IPS-18a (cell line): ENCODE measurements around the gene NAV2.
A peak's percentile ranks its signal among the peaks of the same experiment; 100 is the strongest.

Source experiments
- H3K27ac ChIP-seq: one replicate; pipeline ENCODE4 v1.5.1; 2013; ENCODE audit warnings: low read length
- H3K27me3 ChIP-seq: one replicate; pipeline ENCODE4 v1.6.1; 2013; ENCODE audit warnings: mild to moderate bottlenecking, low read length; ENCODE audit not compliant: control insufficient read depth, insufficient read depth
- H3K36me3 ChIP-seq: one replicate; pipeline ENCODE4 v1.6.1; 2013; ENCODE audit warnings: low read depth, low read length; ENCODE audit not compliant: control insufficient read depth
- H3K4me1 ChIP-seq: one replicate; pipeline ENCODE4 v1.6.1; 2013; ENCODE audit warnings: low read depth, low read length; ENCODE audit not compliant: control insufficient read depth
- H3K4me3 ChIP-seq: one replicate; pipeline ENCODE4 v1.5.1; 2013; ENCODE audit warnings: low read length
- H3K9ac ChIP-seq: one replicate; pipeline ENCODE4 v1.6.1; 2013; ENCODE audit warnings: mild to moderate bottlenecking, low read length, moderate library complexity
- H3K9me3 ChIP-seq: one replicate; pipeline ENCODE4 v1.6.1; 2013; ENCODE audit warnings: low read depth, low read length; ENCODE audit not compliant: control insufficient read depth

Gene NAV2

GRCh38 chr11:19817265-19817851 is 104.7 kb downstream of the NAV2 start:
- Histone ChIP-seq H3K27me3 (no peaks in the 10 kb centered on the region), H3K4me1 (peaks cover 68% of the 10 kb centered on the region)

GRCh38 chr11:19817870-19818269 is 105.2 kb downstream of the NAV2 start:
- Histone ChIP-seq H3K27me3 (no peaks in the 10 kb centered on the region), H3K9ac (peak overlapping the region; percentile 23), H3K9me3 (no peaks in the 10 kb centered on the region), H3K36me3 (peaks cover 3% of the 10 kb centered on the region), H3K4me3 (peak overlapping the region; percentile 26), H3K4me1 (peaks cover 67% of the 10 kb centered on the region), H3K27ac (peak overlapping the region; percentile 72)

More at GRCh38 chr11:19817265-19817851, 104.7 kb downstream of the NAV2 start:
- peak overlapping the region; percentile 81 for H3K27ac ChIP-seq
- H3K9ac ChIP-seq = peak overlapping the region; percentile 23
- H3K9me3 ChIP-seq = no peaks in the 10 kb centered on the region
- H3K36me3 ChIP-seq = peaks cover 3% of the 10 kb centered on the region
- H3K4me3 ChIP-seq = peak overlapping the region; percentile 26

DNA sequence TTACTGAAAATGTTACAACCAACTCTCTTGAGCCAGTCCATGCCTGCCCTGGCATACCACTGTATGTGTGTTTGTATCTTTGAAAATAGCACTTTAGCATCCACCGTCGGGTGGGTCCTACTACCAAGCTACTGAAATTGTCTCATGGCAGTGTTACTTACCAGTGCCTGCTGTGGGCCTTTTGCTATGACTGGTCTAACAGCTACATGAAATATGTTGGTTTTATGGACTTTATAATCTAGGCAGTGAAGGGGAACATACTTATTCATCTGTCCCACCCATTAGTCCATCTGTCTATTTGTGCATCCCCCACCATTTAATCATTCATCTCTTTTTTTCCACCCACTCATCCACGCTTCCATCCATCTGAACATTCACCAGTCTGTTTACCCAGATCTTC is 106.0 kb downstream of the NAV2 start:
- H3K4me3 ChIP-seq = no peak overlapping the region
- no peak overlapping the region for H3K9ac ChIP-seq
- H3K27ac ChIP-seq = peak overlapping the region; percentile 33
- H3K4me1 ChIP-seq = peaks cover 60% of the 10 kb centered on the region
- H3K9me3 ChIP-seq = no peaks in the 10 kb centered on the region
- H3K36me3 ChIP-seq = peaks cover 3% of the 10 kb centered on the region
- H3K27me3 ChIP-seq = no peaks in the 10 kb centered on the region

- H3K27ac ChIP-seq = peak overlapping the region; percentile 33
- H3K4me3 ChIP-seq = no peak overlapping the region
- no peaks in the 10 kb centered on the region for H3K27me3 ChIP-seq
- H3K36me3 ChIP-seq = peaks cover 3% of the 10 kb centered on the region
- H3K9me3 ChIP-seq = no peaks in the 10 kb centered on the region
- H3K9ac ChIP-seq = no peak overlapping the region
- H3K4me1 ChIP-seq = peaks cover 55% of the 10 kb centered on the region
These were observed 106.5 kb downstream of the NAV2 start for GRCh38 chr11:19819148-19819547.

GRCh38 chr11:19820100-19820499 is 107.5 kb downstream of the NAV2 start:
- Histone ChIP-seq H3K27me3 (no peaks in the 10 kb centered on the region), H3K27ac (no peak overlapping the region), H3K9ac (no peak overlapping the region), H3K4me3 (no peak overlapping the region), H3K4me1 (peaks cover 47% of the 10 kb centered on the region), H3K9me3 (no peaks in the 10 kb centered on the region), H3K36me3 (peaks cover 3% of the 10 kb centered on the region)

- Histone ChIP-seq H3K27ac (no peak overlapping the region), H3K9ac (no peak overlapping the region), H3K9me3 (no peaks in the 10 kb centered on the region), H3K36me3 (peaks cover 3% of the 10 kb centered on the region), H3K27me3 (no peaks in the 10 kb centered on the region), H3K4me3 (no peak overlapping the region), H3K4me1 (peaks cover 37% of the 10 kb centered on the region)
These were observed 108.8 kb downstream of the NAV2 start for GRCh38 chr11:19821412-19821875.

DNA sequence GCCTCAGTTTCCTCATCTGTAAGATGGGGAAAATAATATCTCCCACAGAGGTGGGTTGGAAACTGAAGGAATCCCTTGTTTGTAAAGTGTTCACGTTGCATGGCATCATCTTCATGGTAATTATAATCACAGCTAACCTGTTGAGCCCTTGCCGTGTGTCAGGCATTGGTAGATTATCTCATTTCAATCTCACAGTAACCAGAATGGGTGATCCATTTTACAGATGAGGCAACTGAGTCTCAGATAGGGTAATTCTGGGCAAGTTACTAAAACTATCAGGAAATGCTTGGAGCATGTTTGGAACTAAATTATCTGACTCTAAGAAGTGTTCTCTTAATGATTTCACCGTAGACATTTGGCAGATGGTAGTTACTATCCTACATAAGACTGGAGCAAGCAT is 109.4 kb downstream of the NAV2 start:
- peaks cover 3% of the 10 kb centered on the region for H3K36me3 ChIP-seq
- no peaks in the 10 kb centered on the region for H3K27me3 ChIP-seq
- H3K9ac ChIP-seq = no peak overlapping the region
- H3K9me3 ChIP-seq = no peaks in the 10 kb centered on the region
- H3K27ac ChIP-seq = no peak overlapping the region
- no peak overlapping the region for H3K4me3 ChIP-seq
- H3K4me1 ChIP-seq = peaks cover 35% of the 10 kb centered on the region

GRCh38 chr11:19822531-19822930 is 109.9 kb downstream of the NAV2 start:
- Histone ChIP-seq H3K27me3 (no peaks in the 10 kb centered on the region), H3K36me3 (peaks cover 3% of the 10 kb centered on the region), H3K4me3 (no peak overlapping the region), H3K9me3 (no peaks in the 10 kb centered on the region), H3K4me1 (peaks cover 35% of the 10 kb centered on the region), H3K9ac (no peak overlapping the region), H3K27ac (peak overlapping the region; percentile 22)

DNA sequence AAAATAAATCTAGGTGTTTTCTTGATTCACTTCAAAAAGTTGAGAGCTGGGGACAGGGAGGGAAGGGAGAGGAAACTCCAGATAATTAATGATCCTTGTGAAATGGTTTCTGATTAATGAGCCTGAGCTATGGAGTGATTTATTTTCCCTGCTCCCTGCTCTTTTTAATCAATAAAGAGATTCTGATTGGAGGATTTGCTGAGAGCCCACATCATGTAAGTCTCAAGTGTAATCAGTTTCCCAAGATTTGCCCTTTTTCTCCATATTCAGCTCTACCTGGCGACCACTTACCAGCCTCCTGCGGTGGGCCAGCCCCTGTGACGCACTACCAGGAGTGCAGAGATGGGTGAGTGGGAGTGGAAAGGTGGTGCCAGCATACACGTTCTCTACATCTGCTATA is 114.0 kb downstream of the NAV2 start:
- Histone ChIP-seq H3K9me3 (no peaks in the 10 kb centered on the region), H3K4me3 (no peak overlapping the region), H3K9ac (no peak overlapping the region), H3K36me3 (no peaks in the 10 kb centered on the region), H3K27ac (no peak overlapping the region), H3K27me3 (no peaks in the 10 kb centered on the region), H3K4me1 (peaks cover 41% of the 10 kb centered on the region)

GRCh38 chr11:19827399-19828135 is 114.9 kb downstream of the NAV2 start:
- Histone ChIP-seq H3K4me1 (peaks cover 44% of the 10 kb centered on the region), H3K27ac (no peak overlapping the region), H3K27me3 (no peaks in the 10 kb centered on the region), H3K36me3 (no peaks in the 10 kb centered on the region), H3K4me3 (no peak overlapping the region), H3K9ac (no peak overlapping the region), H3K9me3 (no peaks in the 10 kb centered on the region)

- Histone ChIP-seq H3K27me3 (no peaks in the 10 kb centered on the region), H3K9me3 (no peaks in the 10 kb centered on the region), H3K4me3 (no peak overlapping the region), H3K36me3 (peaks cover 8% of the 10 kb centered on the region), H3K9ac (no peak overlapping the region), H3K27ac (no peak overlapping the region), H3K4me1 (peaks cover 42% of the 10 kb centered on the region)
These were observed 115.9 kb downstream of the NAV2 start for GRCh38 chr11:19828382-19829108.
